SIG-M5 treated with dmso at 0.1 percent for 504 hours (cell line): Measurements from ENCODE around the gene RAB6B.

Source experiments
- DNase-seq: peaks from one replicate; lab custom pipeline; 2025; ENCODE audit not compliant: unreplicated experiment; lab: John Stamatoyannopoulos, UW

The RAB6B gene

GRCh38 chr3:133860519-133860918, 35.2 kb downstream of the RAB6B start:
- no peak for DNase-seq

- no peak for DNase-seq
Measured at GRCh38 chr3:133859381-133860234, 36.1 kb downstream of the RAB6B start.

- peak; percentile 36 for DNase-seq
Measured at GRCh38 chr3:133857767-133858166, 37.9 kb downstream of the RAB6B start.

- DNase-seq: no peak
Measured at GRCh38 chr3:133856316-133856715, 39.4 kb downstream of the RAB6B start.

GRCh38 chr3:133855772-133856171, 39.9 kb downstream of the RAB6B start:
- peak; percentile 24 for DNase-seq

- no peak for DNase-seq
Measured at GRCh38 chr3:133855002-133855370, 40.7 kb downstream of the RAB6B start.

GRCh38 chr3:133854264-133855001, 41.2 kb downstream of the RAB6B start:
- DNase-seq: no peak

- DNase-seq: no peak
Measured at GRCh38 chr3:133853925-133854227, 41.8 kb downstream of the RAB6B start.

- no peak for DNase-seq
Measured at GRCh38 chr3:133853063-133853924, 42.4 kb downstream of the RAB6B start.

GRCh38 chr3:133851931-133852330, 43.8 kb downstream of the RAB6B start:
- no peak for DNase-seq

- DNase-seq: no peak
Measured at GRCh38 chr3:133851266-133851906, 44.3 kb downstream of the RAB6B start.

GRCh38 chr3:133850034-133850433, 45.6 kb downstream of the RAB6B start:
- DNase-seq: no peak

GRCh38 chr3:133849346-133849745, 46.3 kb downstream of the RAB6B start:
- DNase-seq: no peak

GRCh38 chr3:133845127-133845526, 50.6 kb downstream of the RAB6B start:
- DNase-seq: no peak

- no peak for DNase-seq
Measured at GRCh38 chr3:133843634-133844033, 52.0 kb downstream of the RAB6B start.

GRCh38 chr3:133842158-133842557, 53.5 kb downstream of the RAB6B start:
- no peak for DNase-seq

- DNase-seq: no peak
Measured at GRCh38 chr3:133841196-133841595, 54.5 kb downstream of the RAB6B start.

GRCh38 chr3:133840767-133841166, 54.9 kb downstream of the RAB6B start:
- DNase-seq: no peak

- no peak for DNase-seq
Measured at GRCh38 chr3:133840055-133840737, 55.5 kb downstream of the RAB6B start.
